ENCODE measurements around the gene PRAMEF14.
"Not testable (repeated sequence)": the region's sequence is repeated elsewhere in the genome, so short reads cannot be mapped to it uniquely, and the experiment has no call there.

GRCh38 chr1:13395311-13395710, 48.4 kb upstream of the PRAMEF14 start:
- TF ChIP-seq POLR2A (IDR thresholded peaks at IDR 0.05; ENCODE audit: low read length); GATA1 (IDR thresholded peaks at IDR 0.05; ENCODE audit: low read depth, low read length): not testable (repeated sequence)
